IMR-90 (cell line): ENCODE data around the gene FAM162A. TPM values are rescaled to one million over a fixed set of nuclear protein-coding genes. Genes with fewer than 3 reads are reported as not detected.

Experiments
- ATAC-seq: fragments of 200-7000 bp; cut with Tn5 transposase; 2 replicates; pipeline ENCODE4 v1.9.1; 2020; ENCODE audit warnings: low read depth, mild to moderate bottlenecking, moderate library complexity
- BruUV-seq: library from RNA; stranded (reverse); fragments of 400-500 nt; replicated peaks from 2 replicates; lab custom pipeline; 2021; lab: Mats Ljungman, UMichigan
- CTCF ChIA-PET: fragments of 300-600 bp; formaldehyde crosslinking; extraction: SDS; loops from one replicate; lab custom pipeline; 2021; ENCODE audit warnings: antibody characterized with exemption; lab: Yijun Ruan, JAX
- POLR2A ChIA-PET: fragments of 300-600 bp; sonication (Branson Sonifier 250); formaldehyde crosslinking; loops from one replicate; lab custom pipeline; 2022; ENCODE audit warnings: antibody characterized with exemption; ENCODE audit not compliant: unreplicated experiment; lab: Charles Lee
- DNase-seq: peaks from one replicate; pipeline ENCODE4 v3.0.0; 2013
- H2AFZ ChIP-seq: replicated peaks from 2 replicates; pipeline ENCODE3; 2013; ENCODE audit warnings: low read length, mild to moderate bottlenecking; ENCODE audit not compliant: poor library complexity
- H2AK5ac ChIP-seq: 2 replicates; pipeline ENCODE4 v1.6.1; 2013; ENCODE audit warnings: low read depth, low read length, inconsistent platforms
- H2AK9ac ChIP-seq: replicated peaks from 2 replicates; pipeline ENCODE3; 2013; ENCODE audit warnings: mild to moderate bottlenecking, low read depth, low read length, moderate library complexity; ENCODE audit not compliant: poor library complexity
- H2BK120ac ChIP-seq: 2 replicates; pipeline ENCODE4 v1.6.1; 2013; ENCODE audit warnings: low read depth, low read length, inconsistent platforms
- H2BK15ac ChIP-seq: 3 replicates; pipeline ENCODE4 v1.6.1; 2013; ENCODE audit warnings: low read depth, low read length, inconsistent platforms
- H2BK20ac ChIP-seq: 2 replicates; pipeline ENCODE4 v1.6.1; 2013; ENCODE audit warnings: low read depth, mild to moderate bottlenecking, inconsistent platforms, low read length, moderate library complexity
- H2BK5ac ChIP-seq: 2 replicates; pipeline ENCODE4 v1.6.1; 2013; ENCODE audit warnings: mild to moderate bottlenecking, low read depth, low read length, inconsistent platforms; ENCODE audit not compliant: poor library complexity, severe bottlenecking
- H3K14ac ChIP-seq: replicated peaks from 2 replicates; pipeline ENCODE4 v1.6.1; 2013; ENCODE audit warnings: low read depth, low read length, inconsistent platforms
- H3K18ac ChIP-seq: 2 replicates; pipeline ENCODE4 v1.6.1; 2013; ENCODE audit warnings: low read depth, low read length, control low read depth
- H3K23ac ChIP-seq: 2 replicates; pipeline ENCODE4 v1.6.1; 2013; ENCODE audit warnings: low read depth, low read length, inconsistent platforms
- H3K27ac ChIP-seq: 2 replicates; pipeline ENCODE4 v1.5.1; 2013; ENCODE audit warnings: mild to moderate bottlenecking, control low read depth, low read length; ENCODE audit not compliant: insufficient read depth
- H3K27me3 ChIP-seq: 2 replicates; pipeline ENCODE4 v1.6.1; 2013; ENCODE audit warnings: low read length; ENCODE audit not compliant: control insufficient read depth, insufficient read depth
- H3K36me3 ChIP-seq: 2 replicates; pipeline ENCODE4 v1.6.1; 2013; ENCODE audit warnings: low read length, mixed read lengths; ENCODE audit not compliant: control insufficient read depth, insufficient read depth
- H3K4ac ChIP-seq: 2 replicates; pipeline ENCODE4 v1.6.1; 2013; ENCODE audit warnings: low read depth, low read length, inconsistent platforms
- H3K4me1 ChIP-seq: 2 replicates; pipeline ENCODE4 v1.6.1; 2013; ENCODE audit warnings: low read length, mixed read lengths; ENCODE audit not compliant: control insufficient read depth, insufficient read depth
- H3K4me2 ChIP-seq: 2 replicates; pipeline ENCODE4 v1.6.1; 2013; ENCODE audit warnings: low read depth, mild to moderate bottlenecking, control low read depth, low read length, moderate library complexity
- H3K4me3 ChIP-seq: 2 replicates; pipeline ENCODE4 v1.5.1; 2013; ENCODE audit warnings: low read depth, mild to moderate bottlenecking, control low read depth, low read length, moderate library complexity; ENCODE audit not compliant: insufficient read depth
- H3K56ac ChIP-seq: 2 replicates; pipeline ENCODE4 v1.6.1; 2013; ENCODE audit warnings: low read length, inconsistent platforms; ENCODE audit not compliant: insufficient read depth; ENCODE audit errors: extremely low read depth
- H3K79me1 ChIP-seq, 2 experiments: 2 replicates each; pipeline ENCODE4 v1.6.1; 2013; ENCODE audit warnings: low read length in 2 of 2, inconsistent platforms in 1 of 2, low read depth in 1 of 2
- H3K9ac ChIP-seq: 2 replicates; pipeline ENCODE4 v1.6.1; 2013; ENCODE audit warnings: low read depth, low read length, control low read depth
- H3K9me1 ChIP-seq: 2 replicates; pipeline ENCODE4 v1.6.1; 2013; ENCODE audit warnings: low read length, inconsistent platforms; ENCODE audit not compliant: insufficient read depth
- H3K9me3 ChIP-seq: 2 replicates; pipeline ENCODE4 v1.6.1; 2013; ENCODE audit warnings: low read length; ENCODE audit not compliant: control insufficient read depth, insufficient read depth
- H4K20me1 ChIP-seq: 2 replicates; pipeline ENCODE4 v1.6.1; 2013; ENCODE audit warnings: low read length, inconsistent platforms; ENCODE audit not compliant: insufficient read depth
- H4K5ac ChIP-seq: 2 replicates; pipeline ENCODE4 v1.6.1; 2013; ENCODE audit warnings: mild to moderate bottlenecking, low read depth, low read length, control low read depth
- H4K8ac ChIP-seq, 2 experiments: 2 replicates each; pipeline ENCODE4 v1.6.1; 2013; ENCODE audit warnings: low read depth in 2 of 2, low read length in 2 of 2, control low read depth in 1 of 2, inconsistent platforms in 1 of 2
- H4K91ac ChIP-seq: 2 replicates; pipeline ENCODE4 v1.6.1; 2013; ENCODE audit warnings: low read depth, low read length, inconsistent platforms; ENCODE audit not compliant: insufficient read depth
- MXI1 ChIP-seq: IDR thresholded peaks from 2 replicates; pipeline ENCODE4 v1.6.1; 2012; ENCODE audit warnings: low read depth, mild to moderate bottlenecking, low read length, moderate library complexity, borderline replicate concordance
- NFE2L2 ChIP-seq: fragments of 150-350 bp; IDR thresholded peaks from 2 replicates; pipeline ENCODE4 v1.6.1; 2016; ENCODE audit warnings: low read depth, mild to moderate bottlenecking, low read length
- WGBS, 2 experiments: methylation state at CpG; one replicate each; pipeline versions ENCODE4 v1.1.5 to v1.1.7; 2013; ENCODE audit warnings: missing lambda C conversion rate in 2 of 2; ENCODE audit not compliant: insufficient read length in 1 of 2; ENCODE audit errors: extremely low coverage in 2 of 2; 5-methylcytosine and 5-hydroxymethylcytosine counted together
- dilution Hi-C: fragments of 300-500 bp; cut with HindIII; formaldehyde crosslinking; loops from one replicate; pipeline ENCODE4 v1.14.3; 2018; ENCODE audit warnings: low sequenced_read_pairs; ENCODE audit not compliant: unreplicated experiment
- in situ Hi-C: fragments of 300-500 bp; cut with MboI; formaldehyde crosslinking; loops from 3 replicates; pipeline ENCODE4 v1.14.3; 2019; ENCODE audit warnings: low sequenced_read_pairs, inconsistent platforms, mixed read lengths
- intact Hi-C: fragments of 100-400 bp; cut with micrococcal nuclease; formaldehyde crosslinking; loops from 2 replicates; pipeline ENCODE4 v1.10.0; 2022
- polyA plus RNA-seq, 3 experiments: library from polyadenylated mRNA; depleted of rRNA; stranded (reverse); fragments of >200 nt; gene quantifications; 2 replicates each; pipeline ENCODE4 v1.2.3, GENCODE V29; 2012; ENCODE audit warnings: low replicate concordance in 1 of 3
- total RNA-seq: library from RNA; depleted of rRNA; stranded (reverse); fragments of >200 nt; gene quantifications from 2 replicates; pipeline ENCODE4 v1.2.3, GENCODE V29; 2012

Gene FAM162A
- total and polyA plus RNA-seq, 2 of the 4 experiments (the other 2 are of a cell fraction) = 33.9 to 66.8 TPM

DNA sequence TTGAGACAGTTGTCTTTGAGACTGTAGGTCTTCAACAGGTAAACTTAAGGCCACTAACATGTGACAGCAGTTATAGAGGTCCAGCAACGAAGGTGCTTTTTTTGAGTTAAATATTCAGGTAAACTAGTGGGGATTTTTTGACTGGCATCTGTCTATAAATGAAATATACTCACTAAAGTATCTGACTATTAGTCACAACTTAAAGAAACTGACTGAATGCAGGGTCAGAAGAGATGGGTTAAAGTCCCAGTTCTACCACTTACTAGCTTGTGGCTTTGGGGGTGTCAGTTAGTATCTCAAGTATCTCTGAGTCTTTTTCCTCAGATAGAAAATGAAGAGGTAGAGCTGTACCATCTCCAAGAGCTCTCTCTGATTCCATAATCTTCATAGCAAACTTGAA is 18.9 kb upstream of the FAM162A start:
- no peak overlapping the region for H3K56ac ChIP-seq
- no peak overlapping the region for H2BK5ac ChIP-seq
- no peak for ATAC-seq
- no peak overlapping the region for H3K23ac ChIP-seq
- intact Hi-C loops = no loop called here
- ChIA-PET CTCF (interaction anchor here (0.9 kb wide), 1 partner anchor 61 kb away, joined by 3 read pairs; no protein-coding TSS in a partner anchor), POLR2A (no interaction called here)
- H3K4me3 ChIP-seq = no peak overlapping the region
- H3K9ac ChIP-seq = no peak overlapping the region
- peaks cover 5% of the 10 kb centered on the region for H3K4me1 ChIP-seq
- in situ Hi-C loops = no loop called here
- no TSS peak for BruUV-seq
- peaks cover 12% of the 10 kb centered on the region for H3K36me3 ChIP-seq
- H2AK9ac ChIP-seq = no peak overlapping the region
- H3K4ac ChIP-seq = no peak overlapping the region
- H4K91ac ChIP-seq = no peak overlapping the region
- no peak overlapping the region for H3K4me2 ChIP-seq
- H3K9me1 ChIP-seq = peaks cover 3% of the 10 kb centered on the region
- no peak overlapping the region for H3K14ac ChIP-seq
- no peak overlapping the region for H4K5ac ChIP-seq
- no peak overlapping the region for H2BK20ac ChIP-seq
- no peak overlapping the region for H2AK5ac ChIP-seq
- H2AFZ ChIP-seq = no peak overlapping the region
- no peak for DNase-seq
- dilution Hi-C loops = no loop called here
- no peaks in the 10 kb centered on the region for H4K20me1 ChIP-seq
- no peak overlapping the region for H2BK120ac ChIP-seq
- no peak overlapping the region for H3K18ac ChIP-seq
- H2BK15ac ChIP-seq = no peak overlapping the region
- no peak overlapping the region for H4K8ac ChIP-seq
- TF ChIP-seq NFE2L2 (no peak), MXI1 (no peak)
- peaks cover 0 to 2% of the 10 kb centered on the region in 2 experiments; a peak in 1 of 4 replicates for H3K79me1 ChIP-seq
- no peak overlapping the region for H3K27ac ChIP-seq
- H3K9me3 ChIP-seq = no peaks in the 10 kb centered on the region
- no peaks in the 10 kb centered on the region for H3K27me3 ChIP-seq
- WGBS, 2 experiments = no CpG with 5 or more reads among the region's 1 CpG
